Rectal smooth muscle tissue (tissue), 1 donor: Measurements from ENCODE around the gene TSEN54.

Source experiments
- H3K27ac ChIP-seq: one replicate; pipeline ENCODE4 v1.7.0; 2013; ENCODE audit warnings: low read depth, low read length, inconsistent platforms
- H3K27me3 ChIP-seq: one replicate; pipeline ENCODE4 v1.7.0; 2013; ENCODE audit warnings: low read length; ENCODE audit not compliant: control insufficient read depth, insufficient read depth
- H3K36me3 ChIP-seq: one replicate; pipeline ENCODE4 v1.7.0; 2013; ENCODE audit warnings: low read length; ENCODE audit not compliant: control insufficient read depth, insufficient read depth
- H3K4me1 ChIP-seq: one replicate; pipeline ENCODE4 v1.7.0; 2013; ENCODE audit warnings: low read length; ENCODE audit not compliant: control insufficient read depth, insufficient read depth
- H3K4me3 ChIP-seq: one replicate; pipeline ENCODE4 v1.7.0; 2013; ENCODE audit warnings: low read length
- H3K9ac ChIP-seq: one replicate; pipeline ENCODE4 v1.7.0; 2013; ENCODE audit warnings: low read length

The TSEN54 gene

GRCh38 chr17:75559958-75560533 lies 43.7 kb downstream of the TSEN54 start:
- Histone ChIP-seq H3K27me3 (no peaks in the 10 kb centered on the region), H3K4me1 (no peaks in the 10 kb centered on the region), H3K27ac (no peak overlapping the region), H3K36me3 (peaks cover 2% of the 10 kb centered on the region), H3K4me3 (no peak overlapping the region), H3K9ac (no peak overlapping the region)

GRCh38 chr17:75561927-75562603 lies 45.7 kb downstream of the TSEN54 start:
- Histone ChIP-seq H3K36me3 (peaks cover 2% of the 10 kb centered on the region), H3K4me1 (no peaks in the 10 kb centered on the region)

DNA sequence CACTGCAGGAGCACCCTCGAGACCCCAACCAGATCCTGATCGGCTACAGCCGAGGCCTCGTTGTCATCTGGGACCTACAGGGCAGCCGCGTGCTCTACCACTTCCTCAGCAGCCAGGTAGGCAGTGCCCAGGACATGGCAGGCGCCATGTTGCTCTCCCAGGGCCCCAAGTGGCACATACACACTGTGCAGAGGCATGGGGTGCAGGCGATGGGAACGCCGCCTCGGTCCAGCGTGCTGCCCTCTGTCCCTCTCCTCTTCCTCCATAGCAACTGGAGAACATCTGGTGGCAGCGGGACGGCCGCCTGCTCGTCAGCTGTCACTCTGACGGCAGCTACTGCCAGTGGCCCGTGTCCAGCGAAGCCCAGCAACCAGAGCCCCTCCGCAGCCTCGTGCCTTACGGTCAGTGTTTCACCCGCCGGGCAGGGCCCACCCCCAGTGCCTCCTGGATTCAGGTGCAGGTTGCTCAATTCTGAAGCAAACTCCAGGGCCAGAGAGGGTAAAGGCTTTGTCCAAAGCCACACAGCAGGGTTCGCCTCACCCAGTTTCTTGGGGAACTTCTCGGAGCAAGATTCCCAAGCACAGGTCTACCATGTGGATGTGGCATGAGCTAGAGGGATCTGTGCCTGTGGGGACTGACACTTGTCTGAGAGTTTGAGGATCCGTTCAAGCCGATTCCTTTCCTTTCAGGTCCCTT lies 46.9 kb downstream of the TSEN54 start:
- no peak overlapping the region for H3K27ac ChIP-seq
- no peak overlapping the region for H3K9ac ChIP-seq
- peaks cover 2% of the 10 kb centered on the region for H3K36me3 ChIP-seq
- no peaks in the 10 kb centered on the region for H3K27me3 ChIP-seq
- H3K4me3 ChIP-seq = no peak overlapping the region
- H3K4me1 ChIP-seq = no peaks in the 10 kb centered on the region

More at GRCh38 chr17:75561927-75562603, 45.7 kb downstream of the TSEN54 start:
- no peak overlapping the region for H3K4me3 ChIP-seq
- H3K9ac ChIP-seq = no peak overlapping the region
- no peak overlapping the region for H3K27ac ChIP-seq
- no peaks in the 10 kb centered on the region for H3K27me3 ChIP-seq

GRCh38 chr17:75564195-75564594 lies 47.9 kb downstream of the TSEN54 start:
- H3K27ac ChIP-seq = no peak overlapping the region
- H3K4me1 ChIP-seq = no peaks in the 10 kb centered on the region
- peaks cover 2% of the 10 kb centered on the region for H3K36me3 ChIP-seq
- no peak overlapping the region for H3K9ac ChIP-seq
- no peak overlapping the region for H3K4me3 ChIP-seq
- no peaks in the 10 kb centered on the region for H3K27me3 ChIP-seq

DNA sequence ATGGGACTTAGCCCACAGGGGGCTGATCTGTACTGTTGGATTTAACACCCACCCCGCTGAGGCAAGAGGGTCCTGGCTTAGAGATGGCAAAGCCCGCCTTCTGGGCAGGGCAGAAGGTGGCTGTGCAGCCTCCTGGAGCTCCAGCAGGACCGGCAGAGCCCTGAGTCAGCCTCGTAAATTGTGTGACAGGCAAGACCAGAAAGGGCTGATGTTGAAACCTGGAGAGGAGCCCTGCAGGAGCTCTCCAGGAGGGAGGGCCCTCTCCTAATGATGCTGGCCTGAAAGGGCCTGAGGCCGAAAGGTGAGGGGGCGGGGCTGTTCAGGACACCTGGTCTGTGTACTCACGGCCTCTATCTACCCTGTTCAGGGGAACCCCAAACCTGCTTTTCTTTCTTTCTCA lies 48.7 kb downstream of the TSEN54 start:
- no peak overlapping the region for H3K27ac ChIP-seq
- H3K36me3 ChIP-seq = peaks cover 2% of the 10 kb centered on the region

DNA sequence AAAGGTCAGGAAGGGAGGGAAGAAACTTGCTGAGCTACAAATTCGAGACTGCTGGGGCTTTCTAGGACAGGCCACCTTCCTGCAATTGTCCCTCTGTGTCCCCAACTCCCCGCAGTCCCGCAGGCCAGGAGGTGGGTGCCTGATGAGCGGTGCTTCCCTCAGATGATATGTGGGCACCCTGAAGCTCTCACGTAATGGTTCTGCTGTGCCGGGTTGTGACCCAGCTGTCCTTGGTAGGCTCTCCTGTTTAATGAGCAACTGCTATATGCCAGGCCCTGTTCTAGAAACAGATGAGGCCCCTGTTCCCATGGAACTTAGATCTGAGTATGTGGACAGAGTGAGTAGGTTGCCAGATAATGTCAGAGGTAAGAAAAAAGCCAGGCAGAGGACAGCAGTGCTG lies 49.3 kb downstream of the TSEN54 start:
- Histone ChIP-seq H3K27me3 (no peaks in the 10 kb centered on the region), H3K4me1 (no peaks in the 10 kb centered on the region), H3K36me3 (peaks cover 2% of the 10 kb centered on the region), H3K9ac (no peak overlapping the region), H3K27ac (no peak overlapping the region), H3K4me3 (no peak overlapping the region)

More for the DNA sequence above, 48.7 kb downstream of the TSEN54 start:
- Histone ChIP-seq H3K9ac (no peak overlapping the region), H3K4me1 (no peaks in the 10 kb centered on the region), H3K27me3 (no peaks in the 10 kb centered on the region), H3K4me3 (no peak overlapping the region)

- Histone ChIP-seq H3K36me3 (peaks cover 2% of the 10 kb centered on the region), H3K9ac (no peak overlapping the region), H3K4me3 (no peak overlapping the region), H3K27me3 (no peaks in the 10 kb centered on the region), H3K27ac (no peak overlapping the region), H3K4me1 (no peaks in the 10 kb centered on the region)
Observed at GRCh38 chr17:75566416-75566815, 50.1 kb downstream of the TSEN54 start.

DNA sequence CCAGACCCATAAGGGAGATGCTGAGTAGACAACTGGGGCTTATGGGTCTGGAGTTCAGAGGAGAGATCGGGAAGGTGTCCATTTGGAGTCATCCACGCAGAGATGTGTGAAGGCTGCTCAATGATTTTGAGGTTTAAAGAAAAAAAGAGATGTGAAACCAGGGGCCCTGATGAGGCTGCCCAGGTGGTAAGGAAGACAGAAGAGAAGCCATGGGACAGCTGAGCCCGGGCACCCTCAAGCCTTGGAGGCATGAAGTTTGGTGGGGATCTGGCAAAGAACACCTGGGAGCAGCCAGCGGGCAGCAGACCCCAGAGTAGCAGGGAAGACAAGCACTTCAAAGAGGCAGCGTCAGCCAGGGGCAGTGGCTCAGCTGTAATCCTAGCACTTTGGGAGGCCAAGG lies 50.5 kb downstream of the TSEN54 start:
- Histone ChIP-seq H3K4me3 (no peak overlapping the region), H3K27me3 (no peaks in the 10 kb centered on the region), H3K9ac (no peak overlapping the region), H3K36me3 (peaks cover 2% of the 10 kb centered on the region), H3K27ac (no peak overlapping the region), H3K4me1 (no peaks in the 10 kb centered on the region)

DNA sequence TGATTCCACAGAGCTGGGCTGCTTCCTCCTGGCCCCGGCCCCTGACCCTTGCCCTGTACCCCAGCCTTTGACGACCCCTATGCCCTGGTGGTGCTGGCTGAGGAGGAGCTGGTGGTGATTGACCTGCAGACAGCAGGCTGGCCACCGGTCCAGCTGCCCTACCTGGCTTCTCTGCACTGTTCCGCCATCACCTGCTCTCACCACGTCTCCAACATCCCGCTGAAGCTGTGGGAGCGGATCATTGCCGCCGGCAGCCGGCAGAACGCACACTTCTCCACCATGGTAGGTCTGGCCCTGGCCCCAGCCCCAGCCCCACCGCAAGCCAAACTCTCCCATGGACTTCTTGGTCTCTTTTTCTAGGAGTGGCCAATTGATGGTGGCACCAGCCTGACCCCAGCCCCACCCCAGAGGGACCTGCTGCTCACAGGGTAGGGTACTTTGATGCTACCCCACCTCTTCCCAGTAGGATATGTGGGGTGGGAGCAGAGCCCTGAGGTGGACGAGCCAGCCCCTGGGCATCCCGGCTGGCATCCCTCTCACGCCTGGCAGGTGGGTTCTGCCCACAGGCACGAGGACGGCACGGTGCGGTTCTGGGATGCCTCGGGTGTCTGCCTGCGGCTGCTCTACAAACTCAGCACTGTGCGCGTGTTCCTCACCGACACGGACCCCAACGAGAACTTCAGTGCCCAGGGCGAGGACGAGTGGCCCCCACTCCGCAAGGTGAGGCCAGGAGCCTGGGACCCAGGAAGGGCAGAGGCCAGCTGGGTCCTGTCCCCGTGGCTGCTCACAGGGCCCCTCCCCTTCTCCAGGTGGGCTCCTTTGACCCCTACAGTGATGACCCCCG lies 52.3 kb downstream of the TSEN54 start:
- Histone ChIP-seq H3K27ac (no peak overlapping the region), H3K36me3 (peaks cover 4% of the 10 kb centered on the region), H3K27me3 (no peaks in the 10 kb centered on the region), H3K4me1 (no peaks in the 10 kb centered on the region), H3K9ac (no peak overlapping the region), H3K4me3 (no peak overlapping the region)

GRCh38 chr17:75570034-75570676 lies 53.8 kb downstream of the TSEN54 start:
- Histone ChIP-seq H3K27ac (no peak overlapping the region), H3K9ac (no peak overlapping the region), H3K36me3 (peaks cover 4% of the 10 kb centered on the region), H3K4me3 (no peak overlapping the region), H3K4me1 (no peaks in the 10 kb centered on the region), H3K27me3 (no peaks in the 10 kb centered on the region)

GRCh38 chr17:75570772-75571171 lies 54.4 kb downstream of the TSEN54 start:
- Histone ChIP-seq H3K4me3 (no peak overlapping the region), H3K4me1 (no peaks in the 10 kb centered on the region), H3K36me3 (peaks cover 4% of the 10 kb centered on the region), H3K27ac (no peak overlapping the region), H3K9ac (no peak overlapping the region), H3K27me3 (no peaks in the 10 kb centered on the region)
